ENCODE results near the gene INSL3. TPM values are rescaled to one million over a fixed set of nuclear protein-coding genes. Genes with fewer than 3 reads are reported as not detected.
A peak's percentile ranks its signal among the peaks of the same experiment; 100 is the strongest.

Gene INSL3
- polyA plus RNA-seq, 1 donor (not counting 4 experiments of a cell fraction or from before 2014, with no cell fraction given) = not detected

GRCh38 chr19:17843292-17843827, 22.0 kb upstream of the INSL3 start:
- H3K4me2 ChIP-seq (ENCODE audit: control insufficient read depth, extremely low read depth, insufficient read depth, low read depth, low read length) = no peak overlapping the region

GRCh38 chr19:17842663-17843291, 21.5 kb upstream of the INSL3 start:
- peak overlapping the region; percentile 85 for H3K4me2 ChIP-seq (ENCODE audit: control insufficient read depth, extremely low read depth, insufficient read depth, low read depth, low read length)
- H3K27ac ChIP-seq (ENCODE audit: control insufficient read depth, insufficient read depth, low read length) = peak overlapping the region; percentile 26
- TF ChIP-seq CTCF (optimal IDR thresholded peaks at IDR 0.05 in 1 of 3, IDR thresholded peaks at IDR 0.05 in 1 of 3, conservative IDR thresholded peaks at IDR 0.05 in 1 of 3; ENCODE audit: extremely low read depth in 1 of 3, insufficient read depth in 2 of 3, low read length in 3 of 3) (no peak), EZH2 (IDR thresholded peaks at IDR 0.05; ENCODE audit: low read length) (no peak)
- no peaks in the 10 kb centered on the region for H3K36me3 ChIP-seq (ENCODE audit: control insufficient read depth in 2 of 2, extremely low read depth in 1 of 2, insufficient read depth in 2 of 2, low read length in 2 of 2)
- DNase-seq (ENCODE audit: low read depth, low spot score) (no peak), FAIRE-seq (no peak)
- H2AFZ ChIP-seq (ENCODE audit: control insufficient read depth, low read length) = peak overlapping the region; percentile 87
- H3K4me1 ChIP-seq (ENCODE audit: control insufficient read depth, extremely low read depth, insufficient read depth, low read length) = peaks cover 5% of the 10 kb centered on the region
- no peaks in the 10 kb centered on the region for H4K20me1 ChIP-seq (ENCODE audit: control insufficient read depth, extremely low read depth, insufficient read depth, low read length)
- peak overlapping the region; percentile 69 for H3K9ac ChIP-seq (ENCODE audit: control insufficient read depth, extremely low read depth, insufficient read depth, low read length)
- H3K9me3 ChIP-seq (ENCODE audit: control insufficient read depth, low read depth, low read length) = no peaks in the 10 kb centered on the region
- no peaks in the 10 kb centered on the region for H3K9me1 ChIP-seq (ENCODE audit: control insufficient read depth, extremely low read depth, insufficient read depth, low read length)
- H3K27me3 ChIP-seq (ENCODE audit: control insufficient read depth, extremely low read depth, insufficient read depth, low read length) = no peaks in the 10 kb centered on the region
- dilution Hi-C loops (cut with MboI; ENCODE audit: extremely low pct_ligation_motif_present, low sequenced_read_pairs) = no loop called here
- H3K4me3 ChIP-seq (ENCODE audit: control insufficient read depth in 2 of 3, extremely low read depth in 1 of 3, insufficient read depth in 2 of 3, low read depth in 1 of 3, low read length in 3 of 3) = peak overlapping the region; percentile 36 to 63 (median 54)
- no peaks in the 10 kb centered on the region for H3K79me2 ChIP-seq (ENCODE audit: control insufficient read depth, insufficient read depth, low read length)

More at GRCh38 chr19:17843292-17843827, 22.0 kb upstream of the INSL3 start:
- no peak overlapping the region for H3K9ac ChIP-seq (ENCODE audit: control insufficient read depth, extremely low read depth, insufficient read depth, low read length)
- no peak for FAIRE-seq
- H2AFZ ChIP-seq (ENCODE audit: control insufficient read depth, low read length) = no peak overlapping the region
- H3K36me3 ChIP-seq (ENCODE audit: control insufficient read depth in 2 of 2, extremely low read depth in 1 of 2, insufficient read depth in 2 of 2, low read length in 2 of 2) = no peaks in the 10 kb centered on the region
- no peaks in the 10 kb centered on the region for H3K27me3 ChIP-seq (ENCODE audit: control insufficient read depth, extremely low read depth, insufficient read depth, low read length)
- dilution Hi-C loops (cut with MboI; ENCODE audit: extremely low pct_ligation_motif_present, low sequenced_read_pairs) = no loop called here
- no peaks in the 10 kb centered on the region for H3K79me2 ChIP-seq (ENCODE audit: control insufficient read depth, insufficient read depth, low read length)
- H3K27ac ChIP-seq (ENCODE audit: control insufficient read depth, insufficient read depth, low read length) = no peak overlapping the region
- no peak overlapping the region for H3K4me3 ChIP-seq (ENCODE audit: control insufficient read depth in 2 of 3, extremely low read depth in 1 of 3, insufficient read depth in 2 of 3, low read depth in 1 of 3, low read length in 3 of 3)
- no peak for TF ChIP-seq CTCF (optimal IDR thresholded peaks at IDR 0.05 in 1 of 3, IDR thresholded peaks at IDR 0.05 in 1 of 3, conservative IDR thresholded peaks at IDR 0.05 in 1 of 3; ENCODE audit: extremely low read depth in 1 of 3, insufficient read depth in 2 of 3, low read length in 3 of 3)
- no peak for TF ChIP-seq EZH2 (IDR thresholded peaks at IDR 0.05; ENCODE audit: low read length)
- H3K9me3 ChIP-seq (ENCODE audit: control insufficient read depth, low read depth, low read length) = no peaks in the 10 kb centered on the region
- H3K4me1 ChIP-seq (ENCODE audit: control insufficient read depth, extremely low read depth, insufficient read depth, low read length) = peaks cover 5% of the 10 kb centered on the region
- H3K9me1 ChIP-seq (ENCODE audit: control insufficient read depth, extremely low read depth, insufficient read depth, low read length) = no peaks in the 10 kb centered on the region
- no peak for DNase-seq (ENCODE audit: low read depth, low spot score)
- no peaks in the 10 kb centered on the region for H4K20me1 ChIP-seq (ENCODE audit: control insufficient read depth, extremely low read depth, insufficient read depth, low read length)
